HUES48 (cell line): ENCODE data around the gene ZNF526.

ENCODE experiments used
- H3K27ac ChIP-seq: one replicate; pipeline ENCODE4 v1.7.0; 2013; ENCODE audit warnings: low read depth, low read length, inconsistent platforms
- H3K27me3 ChIP-seq: 2 replicates; pipeline ENCODE4 v1.6.1; 2013; ENCODE audit warnings: mild to moderate bottlenecking, low read length; ENCODE audit not compliant: control insufficient read depth, insufficient read depth
- H3K36me3 ChIP-seq: 2 replicates; pipeline ENCODE4 v1.6.1; 2013; ENCODE audit warnings: low read length; ENCODE audit not compliant: control insufficient read depth, insufficient read depth
- H3K4me1 ChIP-seq: 2 replicates; pipeline ENCODE4 v1.6.1; 2013; ENCODE audit warnings: mild to moderate bottlenecking, low read length; ENCODE audit not compliant: control insufficient read depth, insufficient read depth
- H3K4me3 ChIP-seq: 2 replicates; pipeline ENCODE4 v1.5.1; 2013; ENCODE audit warnings: mild to moderate bottlenecking, low read depth, low read length
- H3K9ac ChIP-seq: 2 replicates; pipeline ENCODE4 v1.6.1; 2013; ENCODE audit warnings: mild to moderate bottlenecking, low read depth, low read length, moderate library complexity
- H3K9me3 ChIP-seq: 2 replicates; pipeline ENCODE4 v1.6.1; 2013; ENCODE audit warnings: low read length; ENCODE audit not compliant: control insufficient read depth, insufficient read depth

Gene ZNF526

GRCh38 chr19:42178791-42179674 lies 41.1 kb upstream of the ZNF526 start:
- H3K9me3 ChIP-seq, result no peaks in the 10 kb centered on the region
- H3K36me3 ChIP-seq, result no peaks in the 10 kb centered on the region
- no peak overlapping the region for H3K27ac ChIP-seq
- H3K4me1 ChIP-seq, result 0 out of 2 replicates have a peak, but pooled peaks cover 5% of the 10 kb centered on the region
- no peak overlapping the region for H3K9ac ChIP-seq
- H3K4me3 ChIP-seq, result no peak overlapping the region
- H3K27me3 ChIP-seq, result peaks cover 74% of the 10 kb centered on the region

GRCh38 chr19:42184401-42184861 lies 35.7 kb upstream of the ZNF526 start:
- no peaks in the 10 kb centered on the region for H3K36me3 ChIP-seq
- H3K9ac ChIP-seq, result no peak overlapping the region
- H3K27me3 ChIP-seq, result peaks cover 23% of the 10 kb centered on the region
- H3K9me3 ChIP-seq, result no peaks in the 10 kb centered on the region
- no peak overlapping the region for H3K27ac ChIP-seq
- no peak overlapping the region for H3K4me3 ChIP-seq
- no peaks in the 10 kb centered on the region for H3K4me1 ChIP-seq

GRCh38 chr19:42185277-42185676 lies 34.8 kb upstream of the ZNF526 start:
- no peak overlapping the region for H3K9ac ChIP-seq
- H3K4me1 ChIP-seq, result no peaks in the 10 kb centered on the region
- H3K9me3 ChIP-seq, result no peaks in the 10 kb centered on the region
- peaks cover 14% of the 10 kb centered on the region for H3K27me3 ChIP-seq
- no peaks in the 10 kb centered on the region for H3K36me3 ChIP-seq
- no peak overlapping the region for H3K4me3 ChIP-seq
- no peak overlapping the region for H3K27ac ChIP-seq

- Histone ChIP-seq H3K36me3 (no peaks in the 10 kb centered on the region), H3K27me3 (no peaks in the 10 kb centered on the region), H3K4me1 (no peaks in the 10 kb centered on the region), H3K9ac (no peak overlapping the region), H3K4me3 (no peak overlapping the region), H3K9me3 (no peaks in the 10 kb centered on the region), H3K27ac (no peak overlapping the region)
Observed at GRCh38 chr19:42188665-42189064, 31.4 kb upstream of the ZNF526 start.

- no peak overlapping the region for H3K4me3 ChIP-seq
- H3K4me1 ChIP-seq, result no peaks in the 10 kb centered on the region
- H3K9ac ChIP-seq, result no peak overlapping the region
- no peaks in the 10 kb centered on the region for H3K36me3 ChIP-seq
- no peak overlapping the region for H3K27ac ChIP-seq
- H3K9me3 ChIP-seq, result no peaks in the 10 kb centered on the region
- no peaks in the 10 kb centered on the region for H3K27me3 ChIP-seq
Observed at GRCh38 chr19:42189133-42189532, 31.0 kb upstream of the ZNF526 start.

GRCh38 chr19:42191330-42191729 lies 28.8 kb upstream of the ZNF526 start:
- H3K9me3 ChIP-seq, result no peaks in the 10 kb centered on the region
- H3K36me3 ChIP-seq, result no peaks in the 10 kb centered on the region
- H3K27ac ChIP-seq, result no peak overlapping the region
- no peaks in the 10 kb centered on the region for H3K4me1 ChIP-seq
- no peaks in the 10 kb centered on the region for H3K27me3 ChIP-seq
- no peak overlapping the region for H3K4me3 ChIP-seq
- H3K9ac ChIP-seq, result no peak overlapping the region

GRCh38 chr19:42191855-42192254 lies 28.3 kb upstream of the ZNF526 start:
- H3K36me3 ChIP-seq, result no peaks in the 10 kb centered on the region
- no peaks in the 10 kb centered on the region for H3K27me3 ChIP-seq
- H3K9ac ChIP-seq, result no peak overlapping the region
- no peak overlapping the region for H3K4me3 ChIP-seq
- no peaks in the 10 kb centered on the region for H3K9me3 ChIP-seq
- H3K27ac ChIP-seq, result no peak overlapping the region
- peaks cover under 1% of the 10 kb centered on the region; the same call in 1 of the 2 replicates for H3K4me1 ChIP-seq

- Histone ChIP-seq H3K4me3 (no peak overlapping the region), H3K27ac (no peak overlapping the region), H3K36me3 (peaks cover 7% of the 10 kb centered on the region), H3K9ac (no peak overlapping the region), H3K9me3 (no peaks in the 10 kb centered on the region), H3K27me3 (no peaks in the 10 kb centered on the region), H3K4me1 (peaks cover 8% of the 10 kb centered on the region)
Observed at GRCh38 chr19:42193294-42193693, 26.8 kb upstream of the ZNF526 start.

GRCh38 chr19:42193706-42194105 lies 26.4 kb upstream of the ZNF526 start:
- Histone ChIP-seq H3K27me3 (no peaks in the 10 kb centered on the region), H3K4me1 (peaks cover 8% of the 10 kb centered on the region), H3K36me3 (peaks cover 11% of the 10 kb centered on the region), H3K4me3 (no peak overlapping the region), H3K9me3 (no peaks in the 10 kb centered on the region), H3K27ac (no peak overlapping the region), H3K9ac (no peak overlapping the region)

GRCh38 chr19:42196011-42197001 lies 23.8 kb upstream of the ZNF526 start:
- Histone ChIP-seq H3K4me3 (no peak overlapping the region), H3K27me3 (no peaks in the 10 kb centered on the region), H3K27ac (no peak overlapping the region), H3K9ac (no peak overlapping the region), H3K9me3 (no peaks in the 10 kb centered on the region), H3K4me1 (peaks cover 11% of the 10 kb centered on the region), H3K36me3 (peaks cover 36% of the 10 kb centered on the region)
